Measurements from ENCODE around the gene SH2B3. TPM values are rescaled to one million over a fixed set of nuclear protein-coding genes. Genes with fewer than 3 reads are reported as not detected.

The SH2B3 gene
- total and polyA plus RNA-seq, 4 experiments from 2014 or later = 4.2 to 28.2 (median 19.8) TPM

- H3K27me3 Mint-ChIP-seq = no peaks in the 10 kb centered on the region
- H3K36me3 Mint-ChIP-seq = peaks cover 27 to 53% of the 10 kb centered on the region in 2 donors
- peaks cover 16 to 43% (median 29%) of the 10 kb centered on the region in 4 donors for H3K4me1 Mint-ChIP-seq
- peaks cover 0 to 2% (median 0%) of the 10 kb centered on the region in 8 donors for H3K9me3 Mint-ChIP-seq
- ChIA-PET CTCF (ENCODE audit: partially characterized antibody) (interaction anchor here (2.6 to 22.4 kb wide), 3 partner anchors 12 to 76 kb away, joined by 9 to 1282 read pairs (median 66); partner anchors contain the start of gene SH2B3), POLR2A (ENCODE audit: partially characterized antibody) (interaction anchor here (2.1 to 27.1 kb wide), 2 partner anchors 9 to 48 kb away, joined by 8 to 683 read pairs; partner anchors contain the start of gene SH2B3)
- H3K27me3 ChIP-seq (ENCODE audit: insufficient read depth, low read length) = no peaks in the 10 kb centered on the region
- H3K4me3 Mint-ChIP-seq = no peak overlapping the region
- H3K36me3 ChIP-seq (ENCODE audit: insufficient read depth, low read length) = peaks cover 50% of the 10 kb centered on the region
- H3K27ac Mint-ChIP-seq = peak overlapping the region in 5 of 7 donors; percentile 49 to 79 (median 66)
- H3K4me3 ChIP-seq (ENCODE audit: low read length in 2 of 2) = no peak overlapping the region
- H3K27ac ChIP-seq (ENCODE audit: low read depth, low read length) = no peak overlapping the region
- H3K4me1 ChIP-seq (ENCODE audit: insufficient read depth, low read length) = peaks cover 31% of the 10 kb centered on the region
- no peaks in the 10 kb centered on the region for H3K9me3 ChIP-seq (ENCODE audit: control insufficient read depth in 1 of 2, low read length in 2 of 2)
- DNase-seq = no peak
- intact Hi-C loops (cut with micrococcal nuclease) = loop anchor here (10.0 kb wide), 1 partner anchor 220 kb away; no protein-coding TSS in a partner anchor
Measured at GRCh38 chr12:111454311-111454710, 48.6 kb downstream of the SH2B3 start.

GRCh38 chr12:111454716-111455447 lies 49.2 kb downstream of the SH2B3 start:
- Mint-ChIP-seq H3K4me1 (peaks cover 14 to 37% (median 25%) of the 10 kb centered on the region in 4 donors), H3K36me3 (peaks cover 27 to 48% of the 10 kb centered on the region in 2 donors), H3K4me3 (no peak overlapping the region), H3K27ac (peak overlapping the region; percentile 50 to 84 (median 79)), H3K27me3 (no peaks in the 10 kb centered on the region), H3K9me3 (no peaks in the 10 kb centered on the region)
- POLR2A ChIA-PET (ENCODE audit: partially characterized antibody) = interaction anchor here (0.9 to 27.1 kb wide), 3 partner anchors 9 to 49 kb away, joined by 4 to 683 read pairs (median 8); partner anchors contain the start of gene SH2B3
- no peaks in the 10 kb centered on the region for H3K27me3 ChIP-seq (ENCODE audit: insufficient read depth, low read length)
- no peak for DNase-seq
- H3K9me3 ChIP-seq (ENCODE audit: control insufficient read depth in 1 of 2, low read length in 2 of 2) = no peaks in the 10 kb centered on the region
- H3K36me3 ChIP-seq (ENCODE audit: insufficient read depth, low read length) = peaks cover 47% of the 10 kb centered on the region
- peaks cover 26% of the 10 kb centered on the region for H3K4me1 ChIP-seq (ENCODE audit: insufficient read depth, low read length)
- CTCF ChIA-PET (ENCODE audit: partially characterized antibody) = interaction anchor here (0.6 to 22.4 kb wide), 4 partner anchors 12 to 75 kb away, joined by 3 to 1282 read pairs (median 38); partner anchors contain the start of gene SH2B3
- H3K27ac ChIP-seq (ENCODE audit: low read depth, low read length) = no peak overlapping the region
- no peak overlapping the region for H3K4me3 ChIP-seq (ENCODE audit: low read length in 2 of 2)
- intact Hi-C loops (cut with micrococcal nuclease) = loop anchor here (10.0 kb wide), 1 partner anchor 220 kb away; no protein-coding TSS in a partner anchor

- H3K27ac ChIP-seq (ENCODE audit: low read depth, low read length) = no peak overlapping the region
- intact Hi-C loops (cut with micrococcal nuclease) = loop anchor here (10.0 kb wide), 1 partner anchor 219 kb away; no protein-coding TSS in a partner anchor
- DNase-seq = no peak
- no peaks in the 10 kb centered on the region for H3K27me3 ChIP-seq (ENCODE audit: insufficient read depth, low read length)
- peaks cover 11 to 29% (median 18%) of the 10 kb centered on the region in 4 donors for H3K4me1 Mint-ChIP-seq
- H3K4me1 ChIP-seq (ENCODE audit: insufficient read depth, low read length) = peaks cover 18% of the 10 kb centered on the region
- H3K9me3 Mint-ChIP-seq = no peaks in the 10 kb centered on the region
- ChIA-PET POLR2A (ENCODE audit: partially characterized antibody) (interaction anchor here (0.9 to 27.1 kb wide), 3 partner anchors 8 to 49 kb away, joined by 4 to 683 read pairs (median 8); partner anchors contain the start of gene SH2B3), CTCF (ENCODE audit: partially characterized antibody) (interaction anchor here (0.6 to 22.4 kb wide), 4 partner anchors 13 to 74 kb away, joined by 3 to 1282 read pairs (median 38); partner anchors contain the start of gene SH2B3)
- H3K27ac Mint-ChIP-seq = peak overlapping the region; percentile 50 to 81 (median 77)
- H3K4me3 ChIP-seq (ENCODE audit: low read length in 2 of 2) = no peak overlapping the region
- H3K36me3 Mint-ChIP-seq = peaks cover 23 to 43% of the 10 kb centered on the region in 2 donors
- H3K36me3 ChIP-seq (ENCODE audit: insufficient read depth, low read length) = peaks cover 40% of the 10 kb centered on the region
- H3K9me3 ChIP-seq (ENCODE audit: control insufficient read depth in 1 of 2, low read length in 2 of 2) = no peaks in the 10 kb centered on the region
- no peaks in the 10 kb centered on the region for H3K27me3 Mint-ChIP-seq
- H3K4me3 Mint-ChIP-seq = no peak overlapping the region
Measured at GRCh38 chr12:111455448-111456320, 50.0 kb downstream of the SH2B3 start.

- DNase-seq = no peak
- Mint-ChIP-seq H3K27me3 (no peaks in the 10 kb centered on the region), H3K9me3 (no peaks in the 10 kb centered on the region), H3K4me3 (no peak overlapping the region), H3K36me3 (peaks cover 13 to 33% of the 10 kb centered on the region in 2 donors), H3K4me1 (peaks cover 0 to 16% (median 7%) of the 10 kb centered on the region in 4 donors), H3K27ac (peak overlapping the region in 2 of 7 donors; percentile 29 to 53)
- POLR2A ChIA-PET (ENCODE audit: partially characterized antibody) = interaction anchor here (27.1 kb wide), 1 partner anchor 51 kb away, joined by 683 read pairs; the partner anchor contains the start of gene SH2B3
- Histone ChIP-seq H3K9me3 (ENCODE audit: control insufficient read depth in 1 of 2, low read length in 2 of 2) (no peaks in the 10 kb centered on the region), H3K4me1 (ENCODE audit: insufficient read depth, low read length) (peaks cover 7% of the 10 kb centered on the region), H3K36me3 (ENCODE audit: insufficient read depth, low read length) (peaks cover 28% of the 10 kb centered on the region), H3K27ac (ENCODE audit: low read depth, low read length) (no peak overlapping the region), H3K4me3 (ENCODE audit: low read length in 2 of 2) (no peak overlapping the region), H3K27me3 (ENCODE audit: insufficient read depth, low read length) (no peaks in the 10 kb centered on the region)
- intact Hi-C loops (cut with micrococcal nuclease) = loop anchor here (10.0 kb wide), 1 partner anchor 218 kb away; no protein-coding TSS in a partner anchor
- CTCF ChIA-PET (ENCODE audit: partially characterized antibody) = interaction anchor here (0.7 to 22.4 kb wide), 4 partner anchors 54 to 73 kb away, joined by 3 to 1282 read pairs (median 6); partner anchors contain the start of gene SH2B3
Measured at GRCh38 chr12:111457071-111457470, 51.3 kb downstream of the SH2B3 start.

- ChIA-PET CTCF (ENCODE audit: partially characterized antibody) (interaction anchor here (1.5 to 22.4 kb wide), 2 partner anchors 54 to 70 kb away, joined by 3 to 1282 read pairs; partner anchors contain the start of gene SH2B3), POLR2A (ENCODE audit: partially characterized antibody) (interaction anchor here (27.1 kb wide), 1 partner anchor 51 kb away, joined by 683 read pairs; the partner anchor contains the start of gene SH2B3)
- Mint-ChIP-seq H3K9me3 (no peaks in the 10 kb centered on the region), H3K36me3 (peaks cover 13 to 35% of the 10 kb centered on the region in 2 donors), H3K4me3 (no peak overlapping the region), H3K27ac (peak overlapping the region in 3 of 7 donors; percentile 7 to 46 (median 11)), H3K27me3 (no peaks in the 10 kb centered on the region), H3K4me1 (peaks cover 0 to 16% (median 7%) of the 10 kb centered on the region in 4 donors)
- peaks cover 7% of the 10 kb centered on the region for H3K4me1 ChIP-seq (ENCODE audit: insufficient read depth, low read length)
- DNase-seq = no peak
- no peaks in the 10 kb centered on the region for H3K27me3 ChIP-seq (ENCODE audit: insufficient read depth, low read length)
- peaks cover 28% of the 10 kb centered on the region for H3K36me3 ChIP-seq (ENCODE audit: insufficient read depth, low read length)
- H3K9me3 ChIP-seq (ENCODE audit: control insufficient read depth in 1 of 2, low read length in 2 of 2) = no peaks in the 10 kb centered on the region
- intact Hi-C loops (cut with micrococcal nuclease) = loop anchor here (10.0 kb wide), 1 partner anchor 217 kb away; no protein-coding TSS in a partner anchor
- no peak overlapping the region for H3K27ac ChIP-seq (ENCODE audit: low read depth, low read length)
- H3K4me3 ChIP-seq (ENCODE audit: low read length in 2 of 2) = no peak overlapping the region
Measured at GRCh38 chr12:111457577-111457976, 51.9 kb downstream of the SH2B3 start.

GRCh38 chr12:111458546-111459172 lies 52.9 kb downstream of the SH2B3 start:
- no peak overlapping the region for H3K4me3 Mint-ChIP-seq
- Histone ChIP-seq H3K4me1 (ENCODE audit: insufficient read depth, low read length) (peaks cover 7% of the 10 kb centered on the region), H3K36me3 (ENCODE audit: insufficient read depth, low read length) (peaks cover 21% of the 10 kb centered on the region), H3K27ac (ENCODE audit: low read depth, low read length) (no peak overlapping the region), H3K9me3 (ENCODE audit: control insufficient read depth in 1 of 2, low read length in 2 of 2) (no peaks in the 10 kb centered on the region), H3K4me3 (ENCODE audit: low read length in 2 of 2) (no peak overlapping the region), H3K27me3 (ENCODE audit: insufficient read depth, low read length) (no peaks in the 10 kb centered on the region)
- intact Hi-C loops (cut with micrococcal nuclease) = loop anchor here (10.0 kb wide), 1 partner anchor 216 kb away; no protein-coding TSS in a partner anchor
- H3K27ac Mint-ChIP-seq = peak overlapping the region in 3 of 7 donors; percentile 10 to 72 (median 11)
- H3K36me3 Mint-ChIP-seq = peaks cover 13 to 33% of the 10 kb centered on the region in 2 donors
- no peaks in the 10 kb centered on the region for H3K9me3 Mint-ChIP-seq
- no peaks in the 10 kb centered on the region for H3K27me3 Mint-ChIP-seq
- ChIA-PET POLR2A (ENCODE audit: partially characterized antibody) (interaction anchor here (27.1 kb wide), 1 partner anchor 52 kb away, joined by 683 read pairs; the partner anchor contains the start of gene SH2B3), CTCF (ENCODE audit: partially characterized antibody) (interaction anchor here (1.5 to 22.4 kb wide), 3 partner anchors 14 to 69 kb away, joined by 3 to 1282 read pairs (median 4); partner anchors contain the start of gene SH2B3)
- peaks cover 0 to 16% (median 7%) of the 10 kb centered on the region in 4 donors for H3K4me1 Mint-ChIP-seq
- no peak for DNase-seq

All from CD4-positive, alpha-beta memory T cell (primary cell).